ENCODE measurements around the gene TSEN15. TPM values are rescaled to one million over a fixed set of nuclear protein-coding genes. Genes with fewer than 3 reads are reported as not detected.

TSEN15 gene
- total and polyA plus RNA-seq, 2 of the 8 experiments (the other 6 are each of a cell fraction or from before 2014, with no cell fraction given), result 23.4 to 31.4 TPM

DNA sequence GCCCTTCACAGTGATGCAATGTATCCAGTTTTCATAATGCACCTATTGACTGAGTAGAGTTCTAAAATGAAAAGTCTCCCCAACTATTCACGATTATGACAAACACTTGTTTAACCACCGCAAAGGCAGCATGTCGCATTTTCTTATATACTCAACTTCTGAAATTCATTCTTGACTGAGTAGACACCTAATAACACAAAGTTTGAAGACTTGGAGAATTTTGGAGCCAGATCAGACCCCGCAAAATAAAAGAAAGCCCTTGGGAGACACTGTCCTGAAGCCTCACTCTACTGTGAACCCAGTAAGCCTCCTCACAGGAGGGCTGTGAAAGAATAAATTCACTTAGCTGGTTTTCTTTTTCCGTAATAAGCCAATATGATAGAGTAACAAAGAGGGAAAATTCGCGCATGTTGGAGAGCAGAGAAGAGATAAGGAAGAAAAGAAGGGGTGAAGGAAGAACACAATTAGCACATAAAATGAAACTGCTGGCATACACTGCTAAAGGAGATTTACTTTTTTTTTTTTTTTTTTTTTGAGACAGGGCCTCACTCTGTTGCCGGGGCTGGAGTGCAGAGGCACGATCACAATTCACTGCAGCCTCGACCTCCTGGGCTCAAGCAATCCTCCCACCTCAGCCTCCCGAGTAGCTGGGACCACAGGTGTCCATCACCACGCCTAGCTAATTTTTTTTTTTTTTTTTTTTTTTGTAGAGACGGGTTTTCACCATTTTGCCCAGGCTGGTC is 13.5 kb upstream of the TSEN15 start:
- H2BK12ac ChIP-seq (ENCODE audit: low read depth, low read length), result no peak overlapping the region
- no peak overlapping the region for H3K56ac ChIP-seq (replicated peaks; ENCODE audit: insufficient read length, low read depth, low read length)
- H3K23me2 ChIP-seq (ENCODE audit: low read depth, low read length), result peaks cover 14% of the 10 kb centered on the region; the same call in 1 of the 2 replicates
- H3K4me2 ChIP-seq (ENCODE audit: insufficient read depth in 1 of 2, low read depth in 2 of 2, low read length in 2 of 2), result peak overlapping the region; percentile 81 to 97
- H3K14ac ChIP-seq (ENCODE audit: insufficient read length), result no peak overlapping the region
- H3K4me1 ChIP-seq (replicated peaks in 1 of 4; ENCODE audit: control insufficient read depth in 3 of 4, insufficient read depth in 4 of 4, low read length in 3 of 4), result peaks cover 0 to 13% (median 4%) of the 10 kb centered on the region in 4 experiments; a peak in 6 of 7 replicates
- H3K27me3 ChIP-seq (replicated peaks in 1 of 4; ENCODE audit: control insufficient read depth in 3 of 4, extremely low read depth in 1 of 4, insufficient read depth in 3 of 4, low read length in 3 of 4), result peaks cover 11 to 49% (median 43%) of the 10 kb centered on the region in 4 experiments
- H3K9ac ChIP-seq (replicated peaks in 1 of 4; ENCODE audit: extremely low read depth in 1 of 4, low read depth in 3 of 4, low read length in 3 of 4), result no peak overlapping the region
- H2BK20ac ChIP-seq (ENCODE audit: low read length), result no peak overlapping the region
- H2AK5ac ChIP-seq (ENCODE audit: low read depth, low read length), result no peak overlapping the region
- H2BK120ac ChIP-seq (replicated peaks; ENCODE audit: low read depth, low read length), result no peak overlapping the region
- H3K9me3 ChIP-seq (ENCODE audit: insufficient read depth in 2 of 2, low read depth in 1 of 2, low read length in 1 of 2), result no peaks in the 10 kb centered on the region
- no peaks in the 10 kb centered on the region for H3K36me3 ChIP-seq (ENCODE audit: control insufficient read depth in 2 of 4, insufficient read depth in 4 of 4, low read length in 3 of 4)
- H2AFZ ChIP-seq (ENCODE audit: low read length), result peak overlapping the region; percentile 95
- FAIRE-seq (no peak), DNase-seq (ENCODE audit: low read depth in 1 of 2, low spot score in 2 of 2) (no peak)
- no peak overlapping the region for H2BK15ac ChIP-seq (ENCODE audit: low read length)
- H3K23ac ChIP-seq (ENCODE audit: insufficient read length), result no peak overlapping the region
- H2BK5ac ChIP-seq (ENCODE audit: low read depth, low read length), result no peak overlapping the region
- no peak overlapping the region for H4K5ac ChIP-seq (ENCODE audit: insufficient read length, low read depth, low read length)
- ChIA-PET CTCF (ENCODE audit: partially characterized antibody) (no interaction called here), POLR2A (ENCODE audit: partially characterized antibody) (interaction anchor here (0.7 to 5.0 kb wide), 3 partner anchors 11 to 19 kb away, joined by 4 to 50 read pairs (median 4); partner anchors contain the start of gene TSEN15)
- H3K79me2 ChIP-seq (ENCODE audit: control insufficient read depth in 1 of 2, insufficient read depth in 2 of 2, low read length in 2 of 2), result no peaks in the 10 kb centered on the region
- H3K4ac ChIP-seq (replicated peaks; ENCODE audit: insufficient read length, low read depth, low read length), result no peak overlapping the region
- H3K18ac ChIP-seq (ENCODE audit: extremely low read depth, low read length), result no peak overlapping the region
- peak overlapping the region; percentile 62 to 73 (median 70); a peak in 7 of 8 replicates for H3K4me3 ChIP-seq (ENCODE audit: extremely low read depth in 1 of 4, insufficient read depth in 2 of 4, low read depth in 3 of 4, low read length in 4 of 4)
- H3K79me1 ChIP-seq (ENCODE audit: low read depth, low read length), result no peaks in the 10 kb centered on the region
- 85% methylated on average over 11 of the region's 13 CpGs; no CpG with 5 or more reads in 1 of the 2 experiments for WGBS, 2 experiments (ENCODE audit: extremely low coverage in 1 of 2, insufficient coverage in 1 of 2, insufficient read length in 1 of 2, insufficient replicate concordance in 2 of 2, low coverage in 1 of 2, low lambda C conversion rate in 2 of 2, missing lambda C conversion rate in 1 of 2)
- H4K20me1 ChIP-seq (replicated peaks in 1 of 2; ENCODE audit: control insufficient read depth in 1 of 2, insufficient read depth in 2 of 2, low read length in 2 of 2), result peaks cover 0 to 2% of the 10 kb centered on the region in 2 experiments
- no peak overlapping the region for H4K8ac ChIP-seq (ENCODE audit: extremely low read depth, insufficient read depth, low read length)
- H3K27ac ChIP-seq (ENCODE audit: low read depth, low read length), result no peak overlapping the region
- no peak overlapping the region for H4K91ac ChIP-seq (replicated peaks; ENCODE audit: insufficient read length, low read length)
- TF ChIP-seq RAD21 (IDR thresholded peaks at IDR 0.05 in 1 of 2, conservative IDR thresholded peaks at IDR 0.05 in 1 of 2; ENCODE audit: low read depth in 2 of 2, low read length in 2 of 2) (no peak), GTF2F1 (IDR thresholded peaks at IDR 0.05; ENCODE audit: borderline replicate concordance, low read depth, low read length) (no peak), RNF2 (IDR thresholded peaks at IDR 0.05; ENCODE audit: borderline replicate concordance, low read depth, low read length, missing control alignments, poor library complexity, severe bottlenecking) (no peak), FOSL1 (IDR thresholded peaks at IDR 0.05; ENCODE audit: insufficient read depth, low read depth, low read length) (no peak)

All from H1 (cell line).